NCI-H524 (cell line): ENCODE results near the gene MEP1A.
"Not testable (repeated sequence)": the region's sequence is repeated elsewhere in the genome, so short reads cannot be mapped to it uniquely, and the experiment has no call there.

Experiments used
- DNase-seq, 2 experiments: peaks; one replicate each; lab custom pipeline; 2025; lab: John Stamatoyannopoulos, UW

MEP1A gene, protein sequence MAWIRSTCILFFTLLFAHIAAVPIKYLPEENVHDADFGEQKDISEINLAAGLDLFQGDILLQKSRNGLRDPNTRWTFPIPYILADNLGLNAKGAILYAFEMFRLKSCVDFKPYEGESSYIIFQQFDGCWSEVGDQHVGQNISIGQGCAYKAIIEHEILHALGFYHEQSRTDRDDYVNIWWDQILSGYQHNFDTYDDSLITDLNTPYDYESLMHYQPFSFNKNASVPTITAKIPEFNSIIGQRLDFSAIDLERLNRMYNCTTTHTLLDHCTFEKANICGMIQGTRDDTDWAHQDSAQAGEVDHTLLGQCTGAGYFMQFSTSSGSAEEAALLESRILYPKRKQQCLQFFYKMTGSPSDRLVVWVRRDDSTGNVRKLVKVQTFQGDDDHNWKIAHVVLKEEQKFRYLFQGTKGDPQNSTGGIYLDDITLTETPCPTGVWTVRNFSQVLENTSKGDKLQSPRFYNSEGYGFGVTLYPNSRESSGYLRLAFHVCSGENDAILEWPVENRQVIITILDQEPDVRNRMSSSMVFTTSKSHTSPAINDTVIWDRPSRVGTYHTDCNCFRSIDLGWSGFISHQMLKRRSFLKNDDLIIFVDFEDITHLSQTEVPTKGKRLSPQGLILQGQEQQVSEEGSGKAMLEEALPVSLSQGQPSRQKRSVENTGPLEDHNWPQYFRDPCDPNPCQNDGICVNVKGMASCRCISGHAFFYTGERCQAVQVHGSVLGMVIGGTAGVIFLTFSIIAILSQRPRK

DNA sequence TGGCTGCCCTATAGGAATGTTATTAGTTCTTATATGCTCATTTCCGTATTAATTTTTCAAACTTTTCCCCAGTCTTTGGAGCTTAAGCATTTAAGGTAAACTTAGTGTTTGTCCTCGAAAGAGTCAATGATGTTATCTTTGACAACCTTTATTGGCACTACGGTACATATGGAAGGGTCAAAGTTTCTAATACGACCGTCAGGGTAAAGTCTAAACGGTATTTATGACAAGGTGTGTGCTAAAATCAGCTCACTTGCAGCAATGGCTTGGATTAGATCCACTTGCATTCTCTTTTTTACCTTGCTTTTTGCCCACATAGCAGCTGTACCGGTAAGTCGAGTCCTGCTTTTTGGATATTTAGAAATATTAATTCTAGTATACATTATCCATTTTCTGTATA, at the start of gene MEP1A:
Gene MEP1A (plus strand): TSS at position 252 of the 400 bp plus-strand sequence. CDS start 10 bp downstream, at position 262.
- no peak for DNase-seq

DNA sequence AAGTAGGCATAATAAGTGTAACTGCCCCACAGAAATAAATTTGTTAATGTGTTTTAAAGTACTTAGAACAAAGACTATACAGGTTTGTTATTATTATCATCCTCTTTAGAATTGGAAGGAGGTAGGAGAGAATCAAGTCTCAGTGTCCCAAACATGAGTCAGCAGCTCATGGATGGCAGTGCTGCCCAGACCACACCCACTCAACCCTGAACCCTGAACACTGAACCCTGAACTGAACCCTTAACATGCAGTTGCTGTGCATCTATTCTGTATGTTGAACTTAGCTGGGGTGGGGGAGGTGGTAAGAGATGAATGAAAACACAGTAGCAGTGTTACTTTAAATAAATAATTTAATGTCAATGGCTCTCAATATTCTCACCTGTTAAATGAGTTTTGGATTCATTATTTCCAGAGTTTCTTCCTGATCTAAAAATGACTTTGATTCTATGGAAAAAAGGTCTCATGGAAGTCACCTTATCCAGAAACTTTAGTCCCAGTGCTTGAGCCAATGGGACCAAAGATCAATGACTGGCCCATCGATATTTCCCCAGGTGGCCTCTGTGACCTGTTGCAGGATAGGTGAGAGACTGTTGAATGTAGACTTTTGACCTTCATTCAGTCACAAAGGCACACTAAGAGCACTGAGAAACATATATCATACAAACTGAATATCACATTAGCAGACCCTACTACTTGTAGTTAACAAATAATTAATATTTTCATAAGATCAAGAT, 49.6 kb upstream of the MEP1A start:
- DNase-seq: no peak

DNA sequence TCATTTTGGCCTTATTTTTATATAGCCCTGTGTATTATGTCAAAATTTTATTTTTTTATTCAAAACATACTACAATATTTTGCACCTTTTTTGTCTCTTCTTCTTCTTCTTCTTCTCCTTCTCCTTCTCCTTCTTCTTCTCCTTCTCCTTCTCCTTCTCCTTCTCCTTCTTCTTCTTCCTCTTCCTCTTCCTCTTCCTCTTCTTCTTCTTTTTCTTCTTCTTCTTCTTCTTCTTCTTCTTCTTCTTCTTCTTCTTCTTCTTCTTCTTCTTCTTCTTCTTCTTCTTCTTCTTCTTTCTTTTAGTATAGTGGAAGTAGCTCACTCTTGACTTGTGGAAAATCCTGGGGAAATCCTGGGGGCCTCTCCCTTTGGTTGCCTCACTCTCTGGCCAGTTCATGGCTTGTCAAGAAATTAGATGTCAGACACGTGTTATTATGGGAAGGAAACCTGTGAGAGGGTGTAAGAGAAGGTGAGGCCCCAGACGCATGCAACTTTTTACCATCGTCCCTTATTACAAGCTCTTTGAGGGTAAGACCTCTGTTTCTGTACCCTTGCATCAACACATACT, 48.9 kb upstream of the MEP1A start:
- DNase-seq: not testable (repeated sequence)

DNA sequence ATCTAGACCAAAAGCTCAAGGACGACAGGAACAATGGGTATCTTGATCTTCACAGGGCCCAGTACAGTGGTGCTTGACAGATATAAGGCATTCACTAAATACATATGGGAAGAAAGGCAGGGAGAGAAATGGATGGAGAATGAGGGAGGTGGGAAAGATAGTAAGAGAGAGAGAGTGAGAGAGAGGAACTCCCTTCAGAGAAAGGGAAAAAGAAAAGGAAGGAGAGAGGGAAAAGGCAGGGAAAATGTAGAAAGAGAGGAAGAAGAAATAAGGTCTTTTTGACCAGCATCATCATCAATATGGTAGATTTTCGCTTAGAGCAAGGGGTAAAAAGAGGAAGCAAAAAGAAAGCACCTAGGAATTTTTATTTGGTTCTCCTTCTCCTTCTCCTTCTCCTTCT, 47.2 kb upstream of the MEP1A start:
- DNase-seq: no peak

DNA sequence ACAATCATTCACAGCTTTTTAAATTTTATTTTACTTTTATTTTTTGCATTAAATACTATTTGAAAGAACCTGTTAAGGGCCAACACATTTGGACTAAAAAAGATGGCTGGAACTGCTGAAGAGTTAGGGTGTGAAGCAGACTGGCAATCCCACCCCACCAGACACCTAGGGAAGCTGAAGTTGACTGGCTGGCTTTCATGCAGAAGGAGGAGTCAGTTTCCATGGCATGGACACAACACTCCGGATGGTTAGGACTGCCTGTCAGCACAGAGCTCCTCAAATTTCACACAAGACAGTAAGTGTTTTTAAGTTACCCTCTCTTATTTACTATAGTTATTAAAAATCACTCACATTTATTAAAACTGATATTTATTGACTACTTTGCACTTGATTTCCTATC, 46.5 kb upstream of the MEP1A start, which contains the start of gene ANKRD66:
Gene ANKRD66 (plus strand): TSS at position 238 of the 400 bp plus-strand sequence. CDS start 5,016 bp downstream, outside the sequence.
- no peak for DNase-seq

DNA sequence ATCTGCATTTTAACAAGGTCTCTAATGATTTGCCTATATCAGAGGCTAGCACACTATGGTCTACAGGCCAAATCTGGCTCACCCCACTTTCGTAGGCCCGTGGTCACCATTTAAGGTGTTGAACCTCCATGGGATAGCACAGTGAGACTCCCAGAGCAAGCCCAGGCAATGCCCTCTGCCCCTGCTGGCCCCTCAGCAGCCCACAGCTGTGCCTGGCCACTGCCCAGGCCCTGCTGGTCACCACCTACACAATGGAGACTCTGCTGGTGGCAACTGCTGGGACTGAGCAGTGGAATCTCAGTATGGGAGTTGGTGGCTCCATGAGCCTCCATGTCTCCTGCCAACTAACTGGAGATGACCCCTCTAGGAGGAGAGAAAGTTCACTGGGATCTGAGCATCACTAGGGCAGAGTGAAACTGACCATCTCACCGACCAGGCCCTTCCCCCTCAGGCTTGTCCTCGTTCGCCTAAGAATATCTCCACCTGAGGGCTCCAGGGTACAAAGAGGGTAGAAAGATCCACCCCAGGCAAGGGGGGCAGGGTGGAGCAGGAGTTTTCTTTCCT, 44.2 kb upstream of the MEP1A start:
- DNase-seq: no peak

DNA sequence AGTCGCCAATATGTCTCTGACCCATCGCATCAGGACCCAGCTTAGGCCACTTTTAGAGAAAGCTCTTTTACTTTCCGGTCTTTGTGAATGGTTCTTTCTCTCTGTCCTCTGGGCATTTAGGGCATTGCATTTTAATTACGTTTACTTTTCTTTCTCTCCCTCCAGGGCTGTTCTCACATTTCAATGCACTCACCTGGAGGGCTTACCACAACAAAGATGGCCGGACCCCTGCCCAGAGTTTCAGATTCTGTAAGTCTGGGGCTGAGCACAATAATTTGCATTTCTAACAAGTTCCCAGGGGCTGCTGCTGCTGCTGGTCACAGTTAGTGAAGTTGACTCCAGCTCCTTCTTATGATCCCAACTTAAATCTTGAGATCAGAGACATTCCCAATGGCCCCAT, 43.5 kb upstream of the MEP1A start:
- no peak for DNase-seq

DNA sequence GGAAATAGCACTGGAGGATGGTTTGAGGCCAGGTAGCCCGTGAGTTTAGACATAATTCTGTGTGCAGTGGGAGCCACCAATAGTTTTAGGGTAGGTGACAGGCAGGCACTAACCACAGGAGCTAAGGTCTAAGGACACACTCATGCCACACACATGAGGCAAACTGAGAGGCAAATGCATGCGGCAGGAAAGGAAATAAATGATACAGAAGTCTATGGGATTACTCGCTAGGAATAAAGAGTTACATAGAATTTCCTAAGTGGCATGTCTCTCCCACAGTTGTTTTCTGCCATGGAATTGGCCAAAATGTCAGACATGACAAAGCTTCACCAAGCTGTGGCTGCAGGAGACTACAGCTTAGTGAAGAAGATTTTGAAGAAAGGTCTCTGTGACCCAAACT, 41.5 kb upstream of the MEP1A start:
- DNase-seq: no peak

DNA sequence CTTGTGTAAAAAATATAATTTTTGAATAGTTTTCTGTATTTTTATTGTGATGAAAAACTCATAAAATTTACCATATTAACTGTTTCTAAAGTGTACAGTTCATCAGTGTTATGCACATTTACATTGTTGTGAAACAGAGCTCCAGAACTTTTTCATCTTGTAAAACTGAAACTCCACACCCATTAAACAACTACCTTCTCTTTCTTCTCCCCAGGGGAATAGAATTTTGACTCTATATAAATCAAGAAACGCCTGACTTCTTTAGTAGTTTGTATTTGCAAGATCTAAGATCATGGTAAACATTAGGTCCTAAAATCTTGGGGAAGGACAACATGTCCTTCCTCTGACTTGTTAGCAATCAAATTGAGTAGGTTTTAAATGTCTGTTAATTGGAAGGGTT, 37.3 kb upstream of the MEP1A start:
- no peak for DNase-seq

DNA sequence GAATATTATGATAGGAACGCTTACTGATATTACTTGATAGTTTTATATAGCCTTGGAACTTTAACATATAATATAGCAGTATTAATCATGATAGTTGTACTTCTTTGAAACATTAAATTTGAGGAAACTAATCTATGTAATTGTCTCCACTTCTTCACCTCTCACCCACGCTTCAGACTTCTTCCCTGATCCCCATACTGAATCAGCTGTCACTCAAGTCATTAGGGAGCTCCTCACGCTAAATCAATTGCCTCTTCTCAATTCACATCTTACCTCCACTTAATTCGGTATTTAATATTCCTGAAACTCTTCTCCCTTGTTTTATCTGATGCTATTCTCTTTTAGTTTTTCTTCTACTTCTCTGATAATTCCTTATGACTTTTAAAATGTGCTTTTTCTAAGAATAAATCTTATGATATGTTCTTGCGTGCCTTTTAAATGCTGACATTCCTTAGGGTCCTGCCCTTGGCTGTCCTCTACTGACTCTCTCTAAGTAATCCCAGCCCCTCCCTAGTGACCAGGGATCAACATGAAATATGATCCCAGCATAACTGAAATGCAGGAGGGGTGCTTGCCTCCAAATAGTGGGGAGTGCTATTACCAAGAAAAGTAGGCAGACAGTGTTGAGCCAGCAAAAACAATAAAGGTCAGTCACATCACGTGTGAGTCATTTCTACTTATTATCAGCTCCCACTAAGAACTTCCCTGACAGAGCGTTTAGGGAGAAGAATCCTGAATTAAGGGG, 36.5 kb upstream of the MEP1A start:
- DNase-seq: no peak

DNA sequence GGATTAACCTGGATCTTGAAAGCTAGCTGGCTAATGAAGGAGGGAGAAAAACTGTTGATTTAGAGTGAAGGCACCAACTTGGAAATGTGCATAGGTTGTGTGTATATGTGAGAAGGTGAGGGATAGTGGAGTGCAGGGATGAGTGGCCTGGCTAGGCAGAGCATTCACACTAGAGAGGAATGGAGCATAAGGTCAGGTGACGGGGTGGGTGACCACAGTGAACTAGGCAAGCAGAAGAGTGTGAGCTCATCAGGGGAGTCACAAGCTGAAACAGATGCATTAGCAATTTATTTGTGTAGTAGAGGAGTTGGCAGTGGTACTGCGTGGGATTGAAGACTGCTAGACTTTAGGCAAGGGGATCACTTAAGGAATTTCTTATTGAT, 36.0 kb upstream of the MEP1A start:
- no peak for DNase-seq

DNA sequence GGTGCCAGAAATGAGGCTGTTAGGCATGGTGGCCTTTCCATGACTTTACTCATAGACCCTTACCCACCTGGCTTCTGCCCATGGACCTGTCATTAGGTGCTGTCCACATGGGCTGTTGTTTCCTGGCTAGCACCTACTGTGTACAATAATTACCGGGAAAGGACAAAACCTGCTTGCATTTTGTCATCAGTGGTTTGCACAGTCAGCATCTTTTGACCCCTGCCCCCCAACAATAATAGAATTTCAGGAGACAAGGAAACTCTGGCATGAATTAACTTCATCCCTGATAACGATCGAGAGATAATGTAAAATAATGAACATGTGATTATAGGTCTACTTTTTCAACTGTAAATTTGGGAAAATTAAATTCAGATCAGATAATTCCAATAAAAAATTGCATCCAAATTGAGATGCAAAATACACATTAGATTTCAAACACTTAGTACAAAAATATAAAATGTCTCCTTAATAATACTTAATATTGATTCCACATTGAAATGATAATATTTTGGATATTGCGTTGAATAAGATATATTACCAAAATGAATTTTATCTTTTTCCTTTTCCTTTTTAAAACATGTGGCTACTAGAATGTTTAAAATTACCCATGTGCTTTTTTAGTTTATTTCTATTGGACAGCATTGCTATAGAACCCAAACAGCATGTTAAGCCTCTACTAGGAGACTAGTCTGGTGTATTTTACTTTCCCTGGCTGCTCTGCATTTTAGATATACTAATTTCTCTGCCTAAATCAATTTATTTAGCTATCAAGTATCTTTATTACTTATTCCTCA, 34.0 kb upstream of the MEP1A start:
- no peak for DNase-seq

DNA sequence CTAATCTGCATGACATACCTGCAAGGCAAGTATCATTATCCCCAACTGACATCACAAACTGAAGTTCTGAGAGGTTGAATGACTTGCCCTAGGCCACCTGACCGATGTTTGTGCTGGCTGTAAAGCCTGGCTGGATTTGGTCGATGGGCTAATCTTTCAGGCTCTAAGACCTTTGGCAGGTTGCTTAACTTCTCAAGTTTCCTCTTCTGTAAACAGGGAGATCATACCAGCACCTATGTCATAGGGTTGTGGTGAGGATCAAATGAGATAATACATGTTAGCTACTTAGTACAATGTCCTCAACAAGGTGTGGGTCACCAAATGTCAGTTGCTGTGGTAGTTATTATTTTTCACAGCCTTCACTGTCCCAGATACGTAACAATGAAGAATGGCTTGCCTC, 32.3 kb upstream of the MEP1A start:
- DNase-seq: no peak

DNA sequence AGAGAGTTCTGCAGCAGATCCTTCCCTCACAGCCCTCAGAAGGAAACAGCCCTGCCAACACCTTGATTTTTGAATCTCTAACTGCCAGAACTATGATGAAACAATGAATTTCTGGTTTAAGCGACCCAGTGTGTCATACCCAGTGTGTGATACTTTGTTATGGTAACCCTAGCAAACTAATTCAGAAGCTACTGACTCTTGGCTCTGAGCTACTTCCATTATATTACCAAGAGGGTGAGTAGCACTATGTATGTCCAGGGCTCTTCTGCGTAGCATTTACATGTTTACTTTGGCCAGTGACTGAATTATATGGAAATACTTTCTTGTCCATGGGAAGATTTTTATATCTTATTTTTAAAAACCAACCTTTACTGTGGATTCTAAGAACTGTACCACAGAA, 29.7 kb upstream of the MEP1A start:
- no peak for DNase-seq

DNA sequence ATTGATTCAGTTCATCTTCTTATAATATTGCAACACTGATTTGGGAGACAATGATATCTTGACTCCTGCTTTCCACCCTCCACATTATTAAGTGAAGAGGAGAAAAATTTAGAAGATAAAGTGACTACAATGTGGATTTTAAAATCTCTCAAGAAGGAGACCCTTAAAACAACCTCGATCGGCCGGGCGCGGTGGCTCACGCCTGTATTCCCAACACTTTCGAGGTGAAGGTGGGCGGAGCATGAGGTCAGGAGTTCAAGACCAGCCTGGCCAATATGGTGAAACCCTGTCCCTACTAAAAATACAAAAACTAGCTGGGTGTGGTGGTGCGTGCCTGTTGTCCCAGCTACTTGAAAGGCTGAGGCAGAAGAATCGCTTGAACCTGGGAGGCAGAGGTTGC, 28.9 kb upstream of the MEP1A start:
- not testable (repeated sequence) for DNase-seq

DNA sequence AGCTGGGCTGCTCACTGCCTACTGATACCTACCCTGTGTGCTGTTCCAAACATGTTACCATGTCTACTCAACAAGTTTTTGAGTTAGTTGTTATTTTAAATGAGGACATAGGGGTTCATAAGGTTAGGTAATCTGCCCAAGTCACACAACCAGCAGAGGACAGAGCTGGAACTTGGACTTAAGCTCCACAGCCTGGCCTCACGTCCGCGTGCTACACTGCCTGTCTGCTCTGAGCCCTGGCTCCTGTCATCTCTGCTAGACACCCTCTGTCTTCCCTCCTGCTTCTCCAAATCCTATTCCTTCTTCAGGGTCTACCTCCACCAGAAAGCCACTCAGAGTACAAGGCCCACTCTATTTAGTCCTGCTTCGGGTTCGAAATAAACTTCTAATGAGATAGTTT, 28.2 kb upstream of the MEP1A start:
- DNase-seq: no peak

DNA sequence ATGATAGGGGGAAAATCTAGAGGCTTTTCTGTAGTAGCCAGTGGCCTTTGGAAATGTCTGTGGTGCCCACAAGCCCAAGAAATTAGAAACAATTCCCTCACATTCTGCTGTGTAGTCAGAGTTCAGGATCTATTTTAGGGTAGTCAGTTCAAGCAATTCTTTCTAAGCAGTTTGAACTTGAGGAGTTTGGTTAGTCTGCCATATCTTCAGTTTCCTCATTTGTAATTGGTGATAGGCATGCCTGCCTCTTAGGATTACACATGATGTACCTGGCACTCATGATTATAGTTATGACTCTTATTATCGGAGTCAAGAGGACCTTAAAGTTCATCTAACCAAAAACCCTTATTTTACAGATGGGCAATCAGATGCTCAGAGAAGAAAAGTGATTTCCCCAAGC, 21.2 kb upstream of the MEP1A start:
- DNase-seq: no peak

DNA sequence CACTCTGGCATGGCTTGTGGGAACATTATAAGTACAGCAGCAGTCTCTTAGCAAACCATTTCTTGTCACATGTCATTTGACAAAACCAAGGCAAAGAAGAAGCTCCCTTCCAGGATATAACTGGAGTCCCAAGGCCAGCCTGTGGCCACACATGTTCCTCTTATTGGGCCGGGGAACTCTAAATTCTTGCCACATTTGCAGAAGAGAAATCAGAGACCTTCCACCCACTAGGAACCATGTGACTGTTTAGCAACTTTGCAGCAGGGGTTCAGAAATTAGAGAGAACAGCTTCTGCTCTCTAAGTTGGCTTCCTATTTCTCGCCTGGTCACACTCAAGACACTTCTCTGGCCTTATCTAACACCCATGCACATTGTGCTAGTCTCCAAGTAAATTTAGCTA, 20.4 kb upstream of the MEP1A start:
- no peak for DNase-seq

DNA sequence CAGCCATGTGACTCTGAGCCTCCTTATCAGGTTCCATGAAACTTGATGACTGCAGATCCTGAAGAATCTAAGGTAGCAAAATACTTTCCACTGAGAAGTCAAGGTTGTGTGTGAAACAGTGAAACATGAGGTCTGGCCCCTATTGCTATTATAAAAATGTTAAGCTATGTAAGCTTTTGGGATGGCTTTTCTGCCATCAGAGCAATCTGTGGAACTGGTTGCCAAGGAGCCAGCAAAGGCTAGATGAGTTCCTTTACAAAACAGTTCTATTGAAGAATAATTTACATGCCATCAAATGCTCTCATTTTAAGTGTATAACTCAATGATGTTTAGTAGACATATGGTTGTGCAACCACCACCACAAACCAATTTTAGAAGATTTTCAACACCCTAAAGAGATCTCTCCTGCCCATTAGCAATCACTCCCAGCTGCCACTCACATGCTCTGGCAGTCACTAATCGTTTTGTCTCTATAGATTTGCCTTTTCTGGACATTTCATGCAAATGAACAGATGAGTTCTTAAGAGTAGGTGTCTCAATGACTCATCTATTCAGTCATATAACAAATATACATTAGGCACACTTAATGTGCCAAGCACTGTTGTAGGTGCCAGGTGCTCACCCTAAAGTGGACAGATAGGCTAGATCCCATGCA, 19.9 kb upstream of the MEP1A start:
- DNase-seq: no peak

DNA sequence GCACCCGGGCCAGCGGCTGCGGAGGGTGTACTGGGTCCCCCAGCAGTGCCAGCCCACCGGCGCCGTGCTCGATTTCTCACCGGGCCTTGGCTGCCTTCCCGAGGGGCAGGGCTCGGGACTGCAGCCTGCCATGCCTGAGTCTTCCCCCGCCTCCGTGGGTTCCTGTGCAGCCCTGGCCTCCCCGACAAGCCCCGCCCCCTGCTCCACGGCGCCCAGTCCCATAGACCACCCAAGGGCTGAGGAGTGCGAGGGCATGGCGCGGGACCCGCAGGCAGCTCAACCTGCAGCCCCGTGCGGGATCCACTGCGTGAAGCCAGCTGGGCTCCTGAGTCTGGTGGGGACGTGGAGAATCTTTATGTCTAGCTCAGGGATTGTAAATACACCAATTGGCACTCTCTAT, 18.5 kb upstream of the MEP1A start:
- DNase-seq: not testable (repeated sequence)
